MM.1S (cell line): ENCODE results near the gene STRN3.

Experiments used
- DNase-seq: peaks from one replicate; pipeline ENCODE4 v3.0.0-alpha.2; 2015
- H2AFZ ChIP-seq: fragments of 300-600 bp; sonication (generic); 2 replicates; pipeline ENCODE4 v1.6.0; 2016; ENCODE audit warnings: antibody characterized with exemption, low read length
- H3F3A ChIP-seq: fragments of 300-600 bp; sonication (generic); 2 replicates; pipeline ENCODE4 v1.6.1; 2016; ENCODE audit warnings: mild to moderate bottlenecking, antibody characterized with exemption, low read length, moderate library complexity, mixed read lengths; ENCODE audit not compliant: insufficient read depth
- H3K27ac ChIP-seq: fragments of 300-600 bp; sonication (generic); 2 replicates; pipeline ENCODE4 v1.5.1; 2016; ENCODE audit warnings: mild to moderate bottlenecking, low read length
- H3K27me3 ChIP-seq: fragments of 300-600 bp; sonication (generic); replicated peaks from 2 replicates; pipeline ENCODE4 v1.6.0; 2016; ENCODE audit warnings: low read length; ENCODE audit not compliant: insufficient read depth
- H3K36me3 ChIP-seq: fragments of 300-600 bp; sonication (generic); replicated peaks from 2 replicates; pipeline ENCODE4 v1.6.1; 2016; ENCODE audit warnings: mild to moderate bottlenecking, low read length, mixed read lengths; ENCODE audit not compliant: insufficient read depth
- H3K4me1 ChIP-seq: fragments of 300-600 bp; sonication (generic); 2 replicates; pipeline ENCODE4 v1.6.1; 2016; ENCODE audit warnings: low read length, mixed read lengths
- H3K4me2 ChIP-seq: fragments of 300-600 bp; sonication (generic); 2 replicates; pipeline ENCODE4 v1.6.0; 2016; ENCODE audit warnings: low read depth, low read length
- H3K4me3 ChIP-seq: fragments of 300-600 bp; sonication (generic); 2 replicates; pipeline ENCODE4 v1.5.1; 2016; ENCODE audit warnings: low read length, mixed read lengths
- H3K79me2 ChIP-seq: fragments of 300-600 bp; sonication (generic); 2 replicates; pipeline ENCODE4 v1.6.1; 2016; ENCODE audit warnings: mixed run types, low read length, mixed read lengths
- H3K9ac ChIP-seq: fragments of 300-600 bp; sonication (generic); 2 replicates; pipeline ENCODE4 v1.6.1; 2016; ENCODE audit warnings: low read length, mixed read lengths
- H3K9me2 ChIP-seq: fragments of 300-600 bp; sonication (generic); replicated peaks from 2 replicates; pipeline ENCODE4 v1.6.1; 2016; ENCODE audit warnings: mild to moderate bottlenecking, low read length, mixed read lengths; ENCODE audit not compliant: insufficient read depth
- H3K9me3 ChIP-seq: fragments of 300-600 bp; sonication (generic); replicated peaks from 2 replicates; pipeline ENCODE4 v1.6.1; 2016; ENCODE audit warnings: mild to moderate bottlenecking, low read length, mixed read lengths; ENCODE audit not compliant: insufficient read depth
- H4K20me1 ChIP-seq: fragments of 300-600 bp; sonication (generic); 2 replicates; pipeline ENCODE4 v1.6.1; 2016; ENCODE audit warnings: mild to moderate bottlenecking, low read length, moderate library complexity, mixed read lengths; ENCODE audit not compliant: insufficient read depth
- CTCF ChIP-seq: fragments of 300-600 bp; sonication (generic); IDR thresholded peaks from 2 replicates; pipeline ENCODE4 v1.5.1; 2016; ENCODE audit warnings: antibody characterized with exemption, low read length, mixed read lengths
- EZH2 ChIP-seq: fragments of 300-600 bp; sonication (generic); optimal IDR thresholded peaks from 2 replicates; pipeline ENCODE3; 2017; ENCODE audit warnings: low read depth, mild to moderate bottlenecking, antibody characterized with exemption, low read length, mixed read lengths
- EZH2phosphoT487 ChIP-seq: fragments of 300-600 bp; sonication (generic); IDR thresholded peaks from 2 replicates; pipeline ENCODE4 v1.6.1; 2018; ENCODE audit warnings: antibody characterized with exemption, low read length

The STRN3 gene

GRCh38 chr14:31020834-31021575, 5.2 kb downstream of the STRN3 start:
- DNase-seq: no peak
- no peak overlapping the region for H3K4me2 ChIP-seq
- H4K20me1 ChIP-seq: no peaks in the 10 kb centered on the region
- H3F3A ChIP-seq: no peaks in the 10 kb centered on the region
- H3K27ac ChIP-seq: no peak overlapping the region
- TF ChIP-seq CTCF: no peak
- TF ChIP-seq EZH2: no peak
- no peak for TF ChIP-seq EZH2phosphoT487
- no peaks in the 10 kb centered on the region for H3K9me3 ChIP-seq
- no peaks in the 10 kb centered on the region for H3K27me3 ChIP-seq
- H3K36me3 ChIP-seq: no peaks in the 10 kb centered on the region
- no peaks in the 10 kb centered on the region for H3K9me2 ChIP-seq
- no peak overlapping the region for H2AFZ ChIP-seq
- no peak overlapping the region for H3K4me3 ChIP-seq
- H3K4me1 ChIP-seq: no peaks in the 10 kb centered on the region
- H3K9ac ChIP-seq: no peak overlapping the region
- peaks cover 63% of the 10 kb centered on the region for H3K79me2 ChIP-seq

GRCh38 chr14:31018057-31018645, 8.0 kb downstream of the STRN3 start:
- no peaks in the 10 kb centered on the region for H3F3A ChIP-seq
- no peak for TF ChIP-seq CTCF
- TF ChIP-seq EZH2phosphoT487: no peak
- TF ChIP-seq EZH2: no peak
- H4K20me1 ChIP-seq: no peaks in the 10 kb centered on the region
- no peaks in the 10 kb centered on the region for H3K27me3 ChIP-seq
- no peak overlapping the region for H3K27ac ChIP-seq
- H3K4me3 ChIP-seq: no peak overlapping the region
- no peaks in the 10 kb centered on the region for H3K9me2 ChIP-seq
- no peaks in the 10 kb centered on the region for H3K4me1 ChIP-seq
- H3K79me2 ChIP-seq: peaks cover 44% of the 10 kb centered on the region
- H3K36me3 ChIP-seq: no peaks in the 10 kb centered on the region
- H3K4me2 ChIP-seq: no peak overlapping the region
- no peak overlapping the region for H2AFZ ChIP-seq
- no peak overlapping the region for H3K9ac ChIP-seq
- no peak for DNase-seq
- no peaks in the 10 kb centered on the region for H3K9me3 ChIP-seq

- Histone ChIP-seq H4K20me1 (no peaks in the 10 kb centered on the region), H3K9me3 (no peaks in the 10 kb centered on the region), H3K9me2 (no peaks in the 10 kb centered on the region), H3K4me1 (no peaks in the 10 kb centered on the region), H3K4me3 (no peak overlapping the region), H3K36me3 (no peaks in the 10 kb centered on the region), H3K4me2 (no peak overlapping the region), H3K27me3 (no peaks in the 10 kb centered on the region), H3K9ac (no peak overlapping the region), H3K27ac (no peak overlapping the region), H3F3A (no peaks in the 10 kb centered on the region), H2AFZ (no peak overlapping the region), H3K79me2 (peaks cover 23% of the 10 kb centered on the region)
- TF ChIP-seq EZH2phosphoT487: no peak
- no peak for TF ChIP-seq CTCF
- TF ChIP-seq EZH2: no peak
- no peak for DNase-seq
Observed at GRCh38 chr14:31013841-31014240, 12.3 kb downstream of the STRN3 start.
